Uterus (tissue), 4 donors: ENCODE data around the gene HOXB4. TPM values are rescaled to one million over a fixed set of nuclear protein-coding genes. Genes with fewer than 3 reads are reported as not detected.
A peak's percentile ranks its signal among the peaks of the same experiment; 100 is the strongest.

Experiments used
- DNase-seq, 2 donors: peaks; one replicate each; pipeline ENCODE4 v3.0.0-alpha.2; 2019 to 2020
- H3K27ac ChIP-seq, 2 donors: fragments of 200-600 bp; sonication (generic); 1 replicate in 1 of 2; 2 replicates in 1 of 2; pipeline ENCODE4 v1.5.1; 2016 to 2018
- H3K27me3 ChIP-seq, 2 donors: fragments of 200-600 bp; sonication (generic); one replicate each; pipeline ENCODE4 v1.5.1; 2018 to 2019; ENCODE audit warnings: control low read depth in 1 of 2
- H3K36me3 ChIP-seq, 2 donors: fragments of 200-600 bp; sonication (generic); one replicate each; pipeline ENCODE4 v1.5.1; 2019; ENCODE audit warnings: control low read depth in 1 of 2
- H3K4me1 ChIP-seq, 2 donors: fragments of 200-600 bp; sonication (generic); one replicate each; pipeline ENCODE4 v1.5.1; 2018 to 2019; ENCODE audit warnings: control low read depth in 1 of 2
- H3K4me3 ChIP-seq, 2 donors: fragments of 200-600 bp; sonication (generic); 1 replicate in 1 of 2; 2 replicates in 1 of 2; pipeline ENCODE4 v1.5.1; 2018 to 2019; ENCODE audit warnings: mild to moderate bottlenecking in 1 of 2
- H3K9me3 ChIP-seq, 2 donors: fragments of 200-600 bp; sonication (generic); one replicate each; pipeline ENCODE4 v1.5.1; 2019; ENCODE audit warnings: control low read depth in 1 of 2
- CTCF ChIP-seq, 4 experiments: fragments of 200-600 bp in 2 of 4; fragments of 450-650 bp in 2 of 4; sonication (generic) in 2 of 4; IDR thresholded peaks; one replicate each; pipeline ENCODE4 v1.5.1; 2016 to 2019; ENCODE audit warnings: antibody characterized with exemption in 4 of 4, mild to moderate bottlenecking in 2 of 4, moderate library complexity in 1 of 4
- POLR2A ChIP-seq, 2 donors: fragments of 450-650 bp; IDR thresholded peaks; one replicate each; pipeline ENCODE4 v1.6.1; 2016; ENCODE audit warnings: antibody characterized with exemption in 2 of 2, mild to moderate bottlenecking in 1 of 2, moderate library complexity in 1 of 2
- intact Hi-C: fragments of 100-400 bp; cut with DNase I; formaldehyde crosslinking; loops from one replicate; pipeline ENCODE4 v1.15.1; 2023; ENCODE audit warnings: low total_unique reads
- total RNA-seq, 4 donors: library from RNA; depleted of rRNA in 3 of 4; stranded (reverse); fragments of >200 nt in 3 of 4; gene quantifications; one replicate each; pipeline versions ENCODE4 v1.1.0 to v1.2.4, GENCODE V29; 2014 to 2023
- donor health status: DM: yes; HTN: yes; CAD: no.

The HOXB4 gene
- total RNA-seq, 4 donors from 2014 or later = 0.88 to 6.9 (median 5.5) TPM; not detected in 1

- H3K4me3 ChIP-seq = peak overlapping the region; percentile 0 to 15
- peak in 1 of 4 experiments; percentile 3 for TF ChIP-seq CTCF (IDR thresholded peaks at IDR 0.05)
- TF ChIP-seq POLR2A (IDR thresholded peaks at IDR 0.05) = no peak
- H3K36me3 ChIP-seq = no peaks in the 10 kb centered on the region
- DNase-seq = peak; percentile 75 to 81
- no peaks in the 10 kb centered on the region for H3K27me3 ChIP-seq
- H3K9me3 ChIP-seq = no peaks in the 10 kb centered on the region
- H3K4me1 ChIP-seq = peaks cover 12 to 17% of the 10 kb centered on the region in 2 donors
- intact Hi-C loops = no loop called here
- peak overlapping the region; percentile 93 to 97 for H3K27ac ChIP-seq
Observed at GRCh38 chr17:48546924-48547807, 31.0 kb downstream of the HOXB4 start.

DNA sequence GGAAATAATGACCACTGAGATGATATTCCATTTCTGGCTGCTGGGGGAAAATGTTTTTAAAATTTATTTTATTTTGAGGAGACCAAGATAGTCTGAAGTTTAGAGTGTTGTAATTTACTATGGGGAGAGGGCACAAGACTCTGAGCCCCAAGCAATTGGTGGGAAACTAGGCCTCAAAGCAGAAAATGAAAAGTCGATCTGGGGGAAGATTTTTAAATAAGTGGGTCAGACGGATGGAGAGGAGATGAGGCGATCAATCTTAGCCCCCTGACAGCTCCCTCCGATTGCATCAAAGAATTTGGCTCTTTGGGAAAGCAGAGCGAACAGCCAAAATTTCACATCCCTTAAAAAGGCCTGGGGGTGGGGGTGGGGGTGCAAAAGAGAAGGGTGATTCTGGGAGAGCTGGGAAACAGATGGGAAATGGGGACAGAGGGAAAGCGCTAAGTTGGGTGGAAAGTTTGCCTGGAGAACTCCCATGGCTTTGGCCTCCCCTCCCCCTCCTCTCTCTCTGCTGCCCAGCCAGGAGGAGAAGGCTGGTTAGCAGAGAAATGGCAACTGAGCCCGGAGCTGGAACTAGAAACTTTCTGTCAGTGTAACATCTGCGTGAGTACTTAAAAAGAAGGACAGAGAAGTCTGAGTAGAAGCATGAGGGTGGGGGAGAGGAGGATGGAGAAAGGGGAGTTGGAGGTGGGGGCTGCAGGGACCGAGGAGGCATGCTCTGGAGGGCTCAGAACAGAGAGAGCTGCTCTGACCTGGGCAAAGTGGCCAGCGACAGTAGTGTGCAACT is 31.8 kb downstream of the HOXB4 start:
- DNase-seq = peak in 1 of 2 donors; percentile 62
- no peak for TF ChIP-seq POLR2A (IDR thresholded peaks at IDR 0.05)
- TF ChIP-seq CTCF (IDR thresholded peaks at IDR 0.05) = no peak
- H3K27ac ChIP-seq = peak overlapping the region; percentile 93 to 97
- peaks cover 12 to 17% of the 10 kb centered on the region in 2 donors for H3K4me1 ChIP-seq
- no peaks in the 10 kb centered on the region for H3K27me3 ChIP-seq
- no peaks in the 10 kb centered on the region for H3K36me3 ChIP-seq
- peak overlapping the region in 1 of 2 donors; percentile 15 for H3K4me3 ChIP-seq
- intact Hi-C loops = no loop called here
- no peaks in the 10 kb centered on the region for H3K9me3 ChIP-seq

GRCh38 chr17:48545539-48545938 is 32.6 kb downstream of the HOXB4 start:
- intact Hi-C loops = no loop called here
- peaks cover 12 to 17% of the 10 kb centered on the region in 2 donors for H3K4me1 ChIP-seq
- H3K9me3 ChIP-seq = no peaks in the 10 kb centered on the region
- peak overlapping the region; percentile 93 to 97 for H3K27ac ChIP-seq
- no peak for DNase-seq
- no peak overlapping the region for H3K4me3 ChIP-seq
- no peaks in the 10 kb centered on the region for H3K27me3 ChIP-seq
- no peak for TF ChIP-seq CTCF (IDR thresholded peaks at IDR 0.05)
- no peak for TF ChIP-seq POLR2A (IDR thresholded peaks at IDR 0.05)
- no peaks in the 10 kb centered on the region for H3K36me3 ChIP-seq

GRCh38 chr17:48545022-48545375 is 33.2 kb downstream of the HOXB4 start, which contains the start of gene HOXB2:
HOXB2 (minus strand) TSS chr17:48545109; CDS start chr17:48544911, 198 bp downstream.
- intact Hi-C loops = no loop called here
- Histone ChIP-seq H3K27me3 (no peaks in the 10 kb centered on the region), H3K9me3 (no peaks in the 10 kb centered on the region)

More at GRCh38 chr17:48545022-48545375, 33.2 kb downstream of the HOXB4 start, which contains the start of gene HOXB2:
- Histone ChIP-seq H3K36me3 (no peaks in the 10 kb centered on the region), H3K4me3 (peak within 1 kb of the TSS; percentile 55 to 64), H3K27ac (peak within 1 kb of the TSS; percentile 93 to 97), H3K4me1 (peaks cover 12 to 17% of the 10 kb centered on the region in 2 donors)
- no peak for TF ChIP-seq CTCF (IDR thresholded peaks at IDR 0.05)
- no peak for TF ChIP-seq POLR2A (IDR thresholded peaks at IDR 0.05)
- peak in 1 of 2 donors; percentile 35 for DNase-seq
